ENCODE measurements around the gene SP110. TPM values are rescaled to one million over a fixed set of nuclear protein-coding genes. Genes with fewer than 3 reads are reported as not detected.

Gene SP110
- total and polyA plus RNA-seq, 2 experiments from 2014 or later, result 2.3 to 8.2 TPM

DNA sequence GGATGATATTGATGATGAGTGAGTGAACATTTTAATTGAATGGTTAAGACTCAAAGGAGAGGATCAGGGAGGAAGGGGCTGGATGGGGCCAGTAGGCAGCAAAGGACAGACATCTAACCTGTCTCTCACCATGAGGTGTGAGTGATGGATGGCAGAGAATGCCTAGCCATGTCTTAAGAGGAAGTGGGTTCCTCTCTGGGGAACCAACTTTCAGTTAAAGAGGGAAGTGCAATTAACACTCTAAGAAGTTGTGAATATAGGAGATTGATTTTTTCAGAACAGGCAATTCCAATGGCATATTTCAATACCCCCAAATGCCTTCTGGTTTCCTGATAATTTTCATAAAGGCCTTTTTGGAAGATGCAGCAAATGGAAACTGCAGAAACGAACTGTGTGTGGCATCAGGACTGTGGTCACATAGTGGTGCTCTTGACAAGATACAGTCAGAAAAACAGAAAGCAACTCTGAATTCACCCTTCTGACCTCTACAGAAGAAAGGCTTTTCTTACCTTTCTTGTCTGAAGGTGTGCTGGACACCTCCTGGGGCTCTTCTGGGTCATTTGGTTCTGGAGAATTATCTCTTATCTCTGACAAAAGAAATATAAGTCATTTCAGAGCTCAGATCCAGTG is 10.2 kb downstream of the SP110 start:
- Mint-ChIP-seq H3K27ac (no peak overlapping the region), H3K4me1 (peaks cover 1% of the 10 kb centered on the region; the same call in 1 of the 3 replicates), H3K36me3 (ENCODE audit: low read depth) (peaks cover 2% of the 10 kb centered on the region; the same call in 1 of the 3 replicates), H3K4me3 (no peak overlapping the region), H3K27me3 (ENCODE audit: insufficient read depth, low read depth, poor library complexity) (peaks cover 3% of the 10 kb centered on the region), H3K9me3 (no peaks in the 10 kb centered on the region)
- Histone ChIP-seq H3K27ac (ENCODE audit: low read depth) (no peak overlapping the region), H3K27me3 (ENCODE audit: insufficient read depth) (no peaks in the 10 kb centered on the region), H3K4me1 (ENCODE audit: insufficient read depth) (no peaks in the 10 kb centered on the region), H3K79me2 (replicated peaks; ENCODE audit: insufficient read depth) (no peaks in the 10 kb centered on the region), H4K20me1 (replicated peaks; ENCODE audit: insufficient read depth) (no peaks in the 10 kb centered on the region; the same call in 1 of the 2 replicates), H3K4me3 (no peak overlapping the region), H3K9me2 (ENCODE audit: insufficient read depth) (no peaks in the 10 kb centered on the region), H3K36me3 (ENCODE audit: insufficient read depth) (no peaks in the 10 kb centered on the region), H3K4me2 (no peak overlapping the region), H3F3A (replicated peaks; ENCODE audit: low read depth) (no peaks in the 10 kb centered on the region), H2AFZ (no peak overlapping the region)
- DNase-seq (ENCODE audit: low spot score) (no peak), ATAC-seq (no peak)
- TF ChIP-seq EZH2phosphoT487 (IDR thresholded peaks at IDR 0.05; ENCODE audit: unreplicated experiment) (no peak), EZH2 (IDR thresholded peaks at IDR 0.05; ENCODE audit: low read depth, unreplicated experiment) (no peak), STAT1 (IDR thresholded peaks at IDR 0.05; ENCODE audit: unreplicated experiment) (no peak), JUNB (IDR thresholded peaks at IDR 0.05; ENCODE audit: unreplicated experiment) (no peak)

DNA sequence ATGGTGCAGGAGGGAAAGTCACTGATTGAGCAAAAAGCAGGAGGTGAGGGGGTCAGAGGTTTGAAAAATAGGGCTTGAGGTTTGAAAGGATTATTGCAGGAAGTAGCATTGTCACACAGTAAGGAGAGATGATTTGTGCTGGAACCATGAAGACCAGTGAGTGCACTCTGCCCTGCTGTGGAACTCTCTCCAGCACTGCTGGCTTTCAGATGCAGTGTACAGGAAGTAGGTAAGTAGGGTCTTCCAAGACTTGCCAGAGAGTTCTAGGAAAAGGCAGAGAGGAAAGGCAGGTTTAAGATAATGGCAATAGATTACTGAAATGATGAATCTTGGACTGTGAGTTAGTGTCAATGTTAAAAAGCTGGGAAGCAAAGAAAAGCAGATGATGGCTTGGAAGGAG is 11.2 kb downstream of the SP110 start:
- no peak overlapping the region for H3K4me2 ChIP-seq
- ATAC-seq (no peak), DNase-seq (ENCODE audit: low spot score) (no peak)
- peaks cover 3% of the 10 kb centered on the region for H3K27me3 Mint-ChIP-seq (ENCODE audit: insufficient read depth, low read depth, poor library complexity)
- no peak overlapping the region for H3K4me3 Mint-ChIP-seq
- no peak overlapping the region for H3K4me3 ChIP-seq
- H3K4me1 ChIP-seq (ENCODE audit: insufficient read depth), result no peaks in the 10 kb centered on the region
- no peaks in the 10 kb centered on the region for H3K9me3 Mint-ChIP-seq
- H3K36me3 ChIP-seq (ENCODE audit: insufficient read depth), result no peaks in the 10 kb centered on the region
- no peaks in the 10 kb centered on the region for H3K4me1 Mint-ChIP-seq
- H3K9me2 ChIP-seq (ENCODE audit: insufficient read depth), result no peaks in the 10 kb centered on the region
- H4K20me1 ChIP-seq (replicated peaks; ENCODE audit: insufficient read depth), result no peaks in the 10 kb centered on the region; the same call in 1 of the 2 replicates
- no peak overlapping the region for H3K27ac Mint-ChIP-seq
- H3K27me3 ChIP-seq (ENCODE audit: insufficient read depth), result no peaks in the 10 kb centered on the region
- H3K27ac ChIP-seq (ENCODE audit: low read depth), result no peak overlapping the region
- H2AFZ ChIP-seq, result no peak overlapping the region
- no peaks in the 10 kb centered on the region for H3K79me2 ChIP-seq (replicated peaks; ENCODE audit: insufficient read depth)
- no peaks in the 10 kb centered on the region for H3F3A ChIP-seq (replicated peaks; ENCODE audit: low read depth)
- peaks cover 2% of the 10 kb centered on the region; the same call in 1 of the 3 replicates for H3K36me3 Mint-ChIP-seq (ENCODE audit: low read depth)
- no peak for TF ChIP-seq CTCF (conservative IDR thresholded peaks at IDR 0.05; ENCODE audit: low read depth in 2 of 2)
- TF ChIP-seq ZNF114 (CRISPR knock-in tag; IDR thresholded peaks at IDR 0.05), result no peak
- no peak for TF ChIP-seq STAT1 (IDR thresholded peaks at IDR 0.05; ENCODE audit: unreplicated experiment)
- no peak for TF ChIP-seq EZH2 (IDR thresholded peaks at IDR 0.05; ENCODE audit: low read depth, unreplicated experiment)
- no peak for TF ChIP-seq ZNF331 (CRISPR knock-in tag; IDR thresholded peaks at IDR 0.05; ENCODE audit: low read depth)
- TF ChIP-seq EZH2phosphoT487 (IDR thresholded peaks at IDR 0.05; ENCODE audit: unreplicated experiment), result no peak
- no peak for TF ChIP-seq ETS1 (IDR thresholded peaks at IDR 0.05)
- no peak for TF ChIP-seq CREB1 (CRISPR knock-in tag; IDR thresholded peaks at IDR 0.05; ENCODE audit: low read depth)
- no peak for TF ChIP-seq REST (IDR thresholded peaks at IDR 0.05; ENCODE audit: unreplicated experiment)
- TF ChIP-seq NANOG (IDR thresholded peaks at IDR 0.05; ENCODE audit: borderline replicate concordance), result no peak

Measured in GM23338 (cell line).